Suppressor macrophage (primary cell): ENCODE data around the gene LRRK1.
"Not testable (repeated sequence)": the region's sequence is repeated elsewhere in the genome, so short reads cannot be mapped to it uniquely, and the experiment has no call there.

Experiments
- DNase-seq, 4 experiments: peaks; one replicate each; pipeline ENCODE4 v3.0.0-alpha.2; 2020 to 2022

The LRRK1 gene

DNA sequence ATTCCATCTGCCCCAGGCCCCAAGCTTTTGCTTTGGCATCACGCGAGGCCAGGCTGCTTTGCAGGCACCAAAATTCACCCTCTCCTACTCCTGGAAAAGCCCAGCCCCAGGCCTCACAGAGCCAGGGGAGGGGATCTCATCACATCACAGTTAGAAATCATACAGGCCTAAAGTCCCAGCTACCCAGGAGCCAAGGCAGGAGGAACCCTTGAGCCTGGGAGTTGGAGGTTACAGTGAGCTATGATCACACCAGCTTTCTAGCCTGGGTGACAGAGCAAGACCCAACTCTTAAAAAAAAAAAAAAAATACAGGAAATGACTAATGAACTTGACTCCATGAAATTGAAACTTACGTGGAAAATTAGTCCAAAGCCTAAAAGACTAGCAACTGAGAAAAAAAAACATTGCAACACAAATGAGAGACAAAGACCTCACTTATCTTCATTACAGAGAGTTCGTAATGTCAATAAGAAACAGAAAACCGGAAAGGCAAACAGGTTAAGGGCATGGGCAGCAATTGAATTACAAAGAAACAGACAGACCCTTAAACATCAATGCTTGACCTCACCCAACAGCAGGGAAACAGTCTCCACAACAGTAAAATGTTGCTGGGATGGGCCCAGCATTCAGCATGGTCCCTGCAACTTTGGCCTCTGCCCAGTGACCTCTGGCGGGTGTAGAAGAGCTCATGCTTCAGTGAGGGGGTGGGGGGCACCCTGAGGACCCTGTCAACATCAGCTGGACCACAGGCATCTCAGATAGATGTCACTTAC lies 151.5 kb downstream of the LRRK1 start:
- peak; percentile 21 to 73 (median 54) for DNase-seq

DNA sequence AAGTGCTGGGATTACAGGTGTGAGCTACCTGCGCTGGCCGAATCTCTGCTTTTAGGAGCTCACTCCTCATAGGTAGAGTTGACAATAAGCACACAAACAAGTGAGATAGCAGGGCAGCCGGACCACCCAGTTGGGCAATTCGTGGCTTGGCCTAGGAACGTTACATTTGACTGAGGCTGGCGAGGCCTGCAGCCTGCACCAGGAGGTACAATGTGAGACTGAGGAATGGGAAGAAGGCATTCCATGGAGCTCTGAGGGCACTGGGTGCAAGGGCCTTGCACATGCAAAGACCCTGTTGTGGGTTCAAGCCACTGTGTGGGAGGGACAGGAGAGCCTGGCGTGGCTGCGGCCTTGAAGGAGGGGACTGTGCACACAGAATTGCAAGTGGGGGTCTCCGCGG lies 152.5 kb downstream of the LRRK1 start:
- DNase-seq = no peak

DNA sequence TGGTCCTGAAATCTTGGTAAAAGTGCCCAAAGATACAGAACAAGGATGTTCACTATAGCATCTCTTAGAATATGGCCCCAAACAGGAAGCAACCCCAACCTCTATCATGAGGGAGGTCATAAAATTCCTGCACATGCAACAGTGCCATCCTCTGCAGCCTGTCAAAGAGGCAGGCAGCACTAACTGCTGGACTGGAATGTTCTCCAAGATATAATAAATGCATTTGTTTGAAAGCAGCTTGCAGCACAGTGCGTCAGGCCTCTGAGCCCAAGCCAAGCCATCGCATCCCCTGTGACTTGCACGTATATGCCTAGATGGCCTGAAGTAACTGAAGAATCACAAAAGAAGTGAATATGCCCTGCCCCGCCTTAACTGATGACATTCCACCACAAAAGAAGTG lies 153.1 kb downstream of the LRRK1 start:
- DNase-seq = not testable (repeated sequence)

DNA sequence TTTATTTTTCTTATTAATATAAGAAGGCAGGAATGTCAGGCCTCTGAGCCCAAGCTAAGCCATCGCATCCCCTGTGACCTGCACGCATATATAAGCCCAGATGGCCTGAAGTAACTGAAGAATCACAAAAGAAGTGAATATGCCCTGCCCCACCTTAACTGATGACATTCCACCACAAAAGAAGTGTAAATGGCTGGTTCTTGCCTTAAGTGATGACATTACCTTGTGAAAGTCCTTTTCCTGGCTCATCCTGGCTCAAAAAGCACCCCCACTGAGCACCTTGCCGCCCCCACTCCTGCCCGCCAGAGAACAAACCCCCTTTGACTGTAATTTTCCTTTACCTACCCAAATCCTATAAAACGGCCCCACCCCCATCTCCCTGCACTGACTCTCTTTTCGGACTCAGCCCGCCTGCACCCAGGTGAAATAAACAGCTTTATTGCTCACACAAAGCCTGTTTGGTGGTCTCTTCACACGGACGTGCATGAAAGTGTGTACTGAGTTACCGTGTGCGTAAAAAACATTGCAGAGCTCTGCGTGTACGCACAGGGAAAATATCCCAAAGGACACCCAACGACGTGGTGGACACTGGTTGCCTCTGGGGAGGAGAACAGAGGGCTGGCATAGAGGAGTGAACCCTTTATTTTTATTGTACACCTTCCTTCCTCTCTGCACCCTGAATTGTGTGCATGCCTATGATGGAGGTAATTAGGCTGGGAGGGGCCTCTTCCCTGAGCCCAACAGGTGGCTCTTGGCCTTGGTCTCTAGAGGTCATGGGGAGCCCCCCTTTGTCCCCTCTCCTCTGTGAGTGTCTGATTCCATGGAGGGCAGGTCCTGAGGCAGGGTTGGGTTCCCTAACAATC lies 158.9 kb downstream of the LRRK1 start:
- not testable (repeated sequence) for DNase-seq

DNA sequence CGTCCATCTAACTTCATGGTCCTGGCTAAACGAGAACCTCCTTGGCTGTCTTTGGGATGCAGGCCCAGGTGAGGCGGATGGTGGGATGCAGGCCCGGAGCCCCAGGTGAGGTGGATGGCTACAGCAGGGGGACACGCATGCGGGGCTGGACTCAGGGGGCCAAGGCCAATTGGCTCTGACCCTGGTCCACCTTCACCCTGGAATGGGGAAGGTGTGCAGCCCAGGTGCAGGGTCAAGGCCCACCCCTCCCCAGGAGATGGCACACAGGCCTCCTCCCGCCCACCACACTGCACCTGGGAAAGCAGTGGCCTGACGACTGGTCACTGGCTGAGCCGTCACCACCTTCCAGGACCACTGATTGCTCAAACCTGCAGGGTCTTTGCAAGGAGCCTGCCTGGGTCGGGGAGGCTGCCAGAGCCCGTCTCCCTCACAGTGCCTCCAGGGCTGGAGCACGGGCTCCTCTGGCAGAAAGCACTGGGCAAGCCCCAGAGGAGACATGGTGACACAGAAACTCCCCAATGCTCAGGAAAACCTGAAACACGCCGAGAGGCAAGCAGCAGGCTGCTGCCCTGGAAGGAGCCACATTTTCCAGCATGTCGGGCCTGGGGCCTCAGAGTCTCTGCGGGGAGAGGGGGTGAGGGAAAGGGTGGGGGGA lies 159.6 kb downstream of the LRRK1 start:
- DNase-seq = no peak

DNA sequence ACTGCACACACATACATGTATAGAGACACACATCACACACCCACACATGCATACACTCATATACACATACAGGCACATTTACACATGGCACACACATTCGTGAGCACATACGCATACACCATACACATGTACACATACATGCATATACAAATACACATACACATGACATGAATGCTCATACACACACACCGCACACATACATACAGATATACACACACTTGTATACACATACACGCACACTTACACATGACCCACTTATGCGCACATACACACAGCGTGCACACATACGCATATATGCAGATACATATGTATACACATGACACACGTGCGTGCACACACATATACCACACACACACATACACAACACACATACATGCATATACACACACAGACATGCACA lies 162.7 kb downstream of the LRRK1 start:
- DNase-seq = no peak

DNA sequence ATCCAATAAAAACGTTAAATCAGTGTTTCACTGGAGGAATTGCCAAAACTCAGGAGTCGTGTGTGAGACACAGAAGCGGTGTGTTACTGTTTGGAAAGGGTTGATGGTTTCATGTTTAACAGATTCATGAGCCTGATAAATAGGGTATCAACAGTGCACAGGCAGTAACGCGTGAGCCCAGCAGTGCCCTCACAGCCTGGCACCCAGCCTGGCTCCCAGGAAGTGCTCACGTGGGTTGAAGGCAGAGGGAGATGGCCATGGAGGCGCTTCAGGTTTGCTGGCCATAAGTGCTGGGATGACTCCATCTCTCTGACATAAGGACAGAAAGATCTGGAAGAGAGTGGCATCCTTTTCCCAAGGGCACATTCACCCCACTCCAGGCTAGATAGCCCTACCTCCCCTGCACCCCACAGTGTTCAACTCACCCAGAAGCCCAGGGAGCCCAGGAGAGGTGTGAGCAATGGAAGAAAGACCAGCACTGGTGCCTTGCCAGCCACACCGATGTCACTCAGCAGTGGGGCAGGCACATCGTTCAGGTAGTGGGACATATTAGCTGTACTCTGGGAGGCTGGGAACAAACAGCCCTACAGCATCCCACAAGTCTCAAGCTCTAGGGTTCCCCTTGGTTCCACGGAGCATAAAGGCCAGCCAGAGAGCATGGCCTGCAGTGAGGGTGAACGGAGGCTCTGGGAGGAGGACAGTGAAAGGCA lies 164.3 kb downstream of the LRRK1 start:
- no peak for DNase-seq

- DNase-seq = no peak
Measured at GRCh38 chr15:101084801-101085200, 165.6 kb downstream of the LRRK1 start.

DNA sequence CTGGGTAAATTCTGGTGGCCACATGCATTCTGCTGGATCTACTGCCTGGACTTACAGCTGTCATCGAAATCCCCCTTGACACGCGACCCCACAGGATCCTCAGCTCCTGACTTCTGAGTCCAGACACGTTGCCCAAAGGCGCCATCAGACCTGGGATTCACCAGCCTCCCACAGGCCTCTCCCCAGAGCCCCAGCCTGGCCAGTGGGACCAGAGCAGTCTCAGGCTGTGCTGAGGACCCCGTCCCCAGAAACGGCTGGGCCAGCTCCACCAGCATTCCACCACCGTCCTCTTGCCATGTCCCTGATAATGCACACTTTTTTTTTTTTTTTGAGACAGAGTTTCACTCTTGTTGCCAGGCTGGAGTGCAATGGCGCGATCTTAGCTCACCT lies 166.1 kb downstream of the LRRK1 start:
- no peak for DNase-seq

- peak; percentile 11 to 42 (median 36) for DNase-seq
Measured at GRCh38 chr15:101086394-101087171, 167.4 kb downstream of the LRRK1 start.

- DNase-seq = no peak
Measured at GRCh38 chr15:101087172-101087769, 168.1 kb downstream of the LRRK1 start.

DNA sequence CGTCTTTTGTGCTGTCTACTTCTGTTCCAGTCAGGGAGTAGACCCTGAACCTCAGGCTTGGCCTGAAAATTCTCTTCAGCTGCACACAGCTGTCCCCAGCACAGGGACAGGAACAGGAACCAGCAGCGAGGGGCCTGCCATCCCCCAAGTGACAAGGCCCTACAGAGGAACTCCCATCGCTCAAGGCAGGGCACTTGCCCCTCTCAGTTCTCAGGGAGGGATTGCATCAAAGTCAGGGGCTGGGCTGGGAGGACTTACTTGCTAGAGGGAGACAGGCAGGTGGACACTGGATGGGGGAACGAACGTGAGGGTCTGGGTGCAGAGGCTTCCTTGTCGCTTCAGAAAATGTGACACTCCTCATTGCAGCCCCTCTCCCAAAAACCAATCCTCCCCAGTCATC lies 169.1 kb downstream of the LRRK1 start:
- DNase-seq = peak in 2 of 4 experiments; percentile 27 to 31

DNA sequence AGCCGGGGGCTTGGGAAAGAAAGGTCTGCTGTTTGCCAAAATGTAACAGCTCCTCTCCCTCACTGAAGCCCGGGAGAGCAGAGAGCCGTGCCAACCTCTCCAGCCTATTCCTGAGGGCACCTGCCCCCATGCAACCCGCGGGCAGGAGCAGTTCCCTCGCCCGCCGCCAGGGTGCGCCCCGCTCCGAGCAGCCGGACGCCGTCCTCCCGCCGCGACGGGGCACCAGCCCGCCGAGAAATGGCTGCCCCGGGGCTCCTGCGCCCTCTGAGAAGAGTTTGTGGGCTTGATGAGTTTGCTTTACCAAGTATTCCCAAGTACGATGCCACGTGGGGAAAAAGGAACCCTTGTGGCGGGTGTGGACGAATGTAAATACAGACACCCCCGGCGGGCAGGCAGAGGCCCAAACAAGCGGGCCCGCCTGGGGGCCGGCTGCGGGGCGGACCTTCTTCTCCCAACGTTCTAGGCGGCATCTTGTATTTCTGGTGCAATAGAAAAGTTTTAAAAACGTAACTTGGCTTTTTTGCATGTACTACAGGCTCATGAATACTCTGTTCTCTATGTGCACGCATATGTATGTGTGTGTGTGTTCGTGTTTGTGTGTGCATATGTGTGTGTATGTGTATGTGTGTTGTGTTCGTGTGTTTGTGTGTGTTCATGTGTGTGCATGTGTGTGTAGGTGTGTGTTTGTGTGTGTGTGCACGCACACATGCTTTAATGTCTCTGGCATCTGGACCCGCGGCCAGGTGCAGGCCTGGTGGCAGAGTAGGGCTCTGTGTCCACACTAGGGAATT lies 169.8 kb downstream of the LRRK1 start:
- peak; percentile 66 to 89 (median 84) for DNase-seq

DNA sequence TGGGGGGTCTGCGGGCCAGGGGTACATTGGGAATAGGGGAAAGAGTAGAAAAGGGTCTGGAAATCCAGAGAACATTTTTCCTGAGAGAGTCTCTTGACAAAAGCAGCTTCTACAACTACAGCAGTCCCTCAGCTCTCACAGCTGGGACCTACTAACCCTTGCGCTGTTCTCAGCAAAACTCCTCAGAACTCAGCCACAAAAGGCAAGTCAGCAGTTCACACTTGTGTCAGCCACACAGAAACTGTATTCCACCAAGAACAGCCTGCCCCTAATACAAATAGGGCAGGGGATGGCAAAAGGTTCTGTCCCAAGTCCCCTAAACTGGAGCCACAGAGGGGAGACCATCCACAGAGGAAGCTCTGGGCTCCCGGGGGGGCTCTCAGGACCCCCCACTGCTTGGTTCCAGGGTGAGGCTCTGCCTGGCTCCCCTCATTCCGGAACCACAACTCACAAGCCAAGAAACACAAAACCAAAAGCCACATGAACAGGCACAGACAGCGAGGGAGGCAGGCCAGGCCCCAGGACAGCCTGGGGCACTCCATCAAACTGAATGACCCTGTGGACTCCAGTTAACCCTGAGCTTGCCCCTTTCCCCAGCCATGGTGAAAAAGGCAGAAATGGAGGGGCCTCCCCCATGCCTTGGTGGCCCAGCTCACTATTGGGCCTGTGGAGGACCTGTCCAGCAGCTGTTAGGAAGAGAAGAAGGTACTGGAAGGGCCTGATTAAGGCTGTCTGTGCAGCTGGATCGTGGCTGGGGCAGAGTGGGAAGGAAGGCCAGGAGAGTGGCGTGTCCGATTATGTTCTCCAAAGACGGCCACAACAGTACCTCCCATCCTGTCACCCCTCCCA lies 170.6 kb downstream of the LRRK1 start:
- DNase-seq = peak in 1 of 4 experiments; percentile 23

DNA sequence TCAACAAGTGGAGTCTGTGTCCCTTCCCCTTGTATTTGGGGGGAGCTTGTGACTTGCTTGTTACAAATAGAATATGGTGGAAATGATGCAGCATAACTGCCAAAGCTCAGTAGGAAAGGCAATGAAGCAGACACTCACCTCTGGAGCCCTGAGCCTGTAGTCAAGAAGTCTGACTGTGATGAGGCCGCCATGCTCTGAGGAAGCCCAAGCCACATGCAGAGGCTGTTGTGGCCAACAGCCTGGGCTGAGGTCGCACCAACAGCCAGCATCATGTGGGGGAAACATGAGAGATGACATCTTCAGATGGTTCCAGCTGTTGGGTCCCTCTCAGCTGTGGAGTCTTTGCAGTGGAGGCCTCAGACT lies 171.3 kb downstream of the LRRK1 start:
- no peak for DNase-seq

DNA sequence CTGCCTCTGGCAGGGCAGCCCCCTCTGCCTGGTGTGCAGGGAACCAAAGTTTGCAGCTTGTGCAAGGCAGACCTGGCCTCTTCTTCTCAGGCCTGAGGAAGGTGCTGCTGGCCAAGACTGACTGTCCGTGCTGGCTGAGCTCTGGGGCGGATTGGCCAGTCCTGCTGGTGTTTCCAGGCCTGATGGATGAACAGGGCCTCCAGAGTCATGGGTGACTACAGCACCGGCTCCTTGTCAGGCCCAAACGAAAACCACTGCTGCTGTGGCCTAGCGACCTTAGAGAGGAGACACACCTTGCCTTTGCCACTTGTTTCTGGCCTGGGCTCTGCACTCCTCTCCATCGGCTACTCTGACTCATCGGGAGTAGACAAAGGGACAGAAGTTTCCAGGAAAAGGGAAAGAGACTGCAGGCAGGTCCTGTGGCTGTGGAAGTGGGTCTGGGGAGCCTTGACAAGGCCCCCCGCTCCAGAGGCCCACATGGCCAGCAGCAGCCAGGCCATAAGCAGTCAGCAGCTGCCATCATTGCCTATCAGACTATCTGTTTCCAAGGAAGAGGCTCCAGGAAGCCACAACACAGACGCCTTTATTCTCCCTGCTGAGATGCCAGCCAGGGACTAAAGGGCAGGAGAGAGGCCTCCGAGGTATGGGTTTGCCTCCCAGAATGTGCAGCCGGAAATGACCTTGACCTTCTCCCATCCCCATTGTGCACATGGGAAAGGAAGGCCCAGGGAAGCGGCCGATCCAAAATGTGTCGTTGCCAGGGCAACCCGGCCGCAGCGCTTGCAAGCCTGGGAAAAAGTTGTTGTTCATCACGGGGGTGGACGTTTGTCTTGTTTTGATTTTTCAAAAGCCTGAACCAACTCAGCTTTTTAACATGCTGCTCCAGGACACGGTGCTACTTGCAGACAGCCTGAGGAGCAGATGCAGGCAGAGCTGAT lies 172.2 kb downstream of the LRRK1 start:
- DNase-seq = no peak

DNA sequence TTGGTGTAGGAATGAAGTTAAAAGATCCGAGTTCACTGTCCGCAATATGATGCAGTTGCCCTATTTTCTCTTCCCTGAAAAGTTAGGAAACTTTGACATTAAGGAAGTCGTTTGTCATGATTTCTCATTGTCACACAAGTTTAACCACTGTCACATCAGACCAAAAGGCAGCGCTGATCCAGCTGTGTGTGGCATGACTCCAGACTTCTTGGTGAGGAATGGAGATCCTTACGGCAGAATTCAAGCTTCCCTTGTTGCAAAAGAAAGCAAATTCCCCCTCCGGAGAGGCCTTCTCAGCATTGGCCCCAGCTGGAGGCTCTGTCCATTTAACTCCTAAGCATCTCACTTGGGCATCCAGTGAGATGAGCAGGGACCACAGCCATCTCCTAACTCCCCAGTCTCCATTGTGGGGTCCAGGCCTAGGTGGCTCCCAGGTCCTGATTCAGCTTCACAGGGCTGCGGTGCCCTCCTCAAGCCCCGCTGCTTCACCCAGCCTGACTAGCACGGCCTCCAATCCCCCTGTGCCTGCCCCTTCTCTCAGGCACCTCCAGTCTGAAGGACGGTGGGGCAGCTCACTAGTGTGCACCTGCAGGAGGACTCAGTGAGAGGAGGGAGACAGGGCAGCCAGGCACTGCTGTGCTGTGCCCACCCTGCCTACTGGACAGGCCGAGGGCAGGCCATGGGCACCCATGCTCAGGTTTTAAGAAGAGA lies 173.2 kb downstream of the LRRK1 start:
- DNase-seq = peak; percentile 73 to 86 (median 81)

GRCh38 chr15:101092867-101093202 lies 173.7 kb downstream of the LRRK1 start:
- DNase-seq = no peak
